Testis (tissue), 3 donors: Measurements from ENCODE around the gene SYVN1. TPM values are rescaled to one million over a fixed set of nuclear protein-coding genes. Genes with fewer than 3 reads are reported as not detected.

Experiments used
- DNase-seq: peaks from one replicate; pipeline ENCODE4 v3.0.0-alpha.2; 2019
- H3K27ac ChIP-seq, 2 donors: fragments of 200-600 bp; sonication (generic); one replicate each; pipeline ENCODE4 v1.5.1; 2019
- H3K27me3 ChIP-seq: fragments of 200-600 bp; sonication (generic); one replicate; pipeline ENCODE4 v1.5.1; 2019
- H3K36me3 ChIP-seq: fragments of 200-600 bp; sonication (generic); one replicate; pipeline ENCODE4 v1.5.1; 2017; ENCODE audit warnings: low read depth; ENCODE audit errors: missing control alignments
- H3K4me1 ChIP-seq: fragments of 200-600 bp; sonication (generic); one replicate; pipeline ENCODE4 v1.5.1; 2019
- H3K4me3 ChIP-seq, 2 donors: fragments of 200-600 bp; sonication (generic); one replicate each; pipeline ENCODE4 v1.5.1; 2017 to 2019
- H3K9me3 ChIP-seq: fragments of 200-600 bp; sonication (generic); one replicate; pipeline ENCODE4 v1.5.1; 2017
- POLR2A ChIP-seq: fragments of 450-650 bp; IDR thresholded peaks from one replicate; pipeline ENCODE4 v1.6.1; 2017; ENCODE audit warnings: antibody characterized with exemption, mild to moderate bottlenecking, moderate library complexity
- WGBS, 2 donors: methylation state at CpG; one replicate each; pipeline ENCODE4 v1.1.5; 2018; 5-methylcytosine and 5-hydroxymethylcytosine counted together
- intact Hi-C: fragments of 100-400 bp; cut with DNase I; formaldehyde crosslinking; loops from one replicate; pipeline ENCODE4 v1.15.1; 2023; ENCODE audit warnings: low total_unique reads
- polyA plus RNA-seq: library from polyadenylated mRNA; stranded (reverse); fragments of 350-450 nt; fragmentation: Illumina TruSeq; extraction: RNeasy Lipid Tissue Mini Kit (QIAGEN cat#74804); gene quantifications from one replicate; pipeline ENCODE4 v1.2.3, GENCODE V29; 2014; ENCODE audit warnings: low read depth, low replicate concordance; ENCODE audit not compliant: insufficient read depth
- total RNA-seq, 2 donors: library from RNA; depleted of rRNA; stranded (reverse); fragments of >200 nt; gene quantifications; one replicate each; pipeline ENCODE4 v1.2.3, GENCODE V29; 2016
- TF ChIP-seq, protein P1 (sequence below), 3 experiments: fragments of 450-650 bp in 2 of 3; fragments of 200-600 bp in 1 of 3; sonication (generic) in 1 of 3; IDR thresholded peaks; one replicate each; pipeline ENCODE4 v1.5.1; 2016 to 2019; ENCODE audit warnings: antibody characterized with exemption in 3 of 3, mild to moderate bottlenecking in 2 of 3, moderate library complexity in 1 of 3

SYVN1 gene
- total and polyA plus RNA-seq, 3 donors from 2014 or later: 62.0 to 87.2 (median 67.4) TPM

- Histone ChIP-seq H3K27ac (no peak overlapping the region), H3K9me3 (no peaks in the 10 kb centered on the region), H3K4me3 (no peak overlapping the region), H3K36me3 (no peaks in the 10 kb centered on the region), H3K4me1 (peaks cover 24% of the 10 kb centered on the region), H3K27me3 (no peaks in the 10 kb centered on the region)
- DNase-seq: no peak
- intact Hi-C loops: no loop called here
- TF ChIP-seq POLR2A: no peak
- TF ChIP-seq, protein P1, sequence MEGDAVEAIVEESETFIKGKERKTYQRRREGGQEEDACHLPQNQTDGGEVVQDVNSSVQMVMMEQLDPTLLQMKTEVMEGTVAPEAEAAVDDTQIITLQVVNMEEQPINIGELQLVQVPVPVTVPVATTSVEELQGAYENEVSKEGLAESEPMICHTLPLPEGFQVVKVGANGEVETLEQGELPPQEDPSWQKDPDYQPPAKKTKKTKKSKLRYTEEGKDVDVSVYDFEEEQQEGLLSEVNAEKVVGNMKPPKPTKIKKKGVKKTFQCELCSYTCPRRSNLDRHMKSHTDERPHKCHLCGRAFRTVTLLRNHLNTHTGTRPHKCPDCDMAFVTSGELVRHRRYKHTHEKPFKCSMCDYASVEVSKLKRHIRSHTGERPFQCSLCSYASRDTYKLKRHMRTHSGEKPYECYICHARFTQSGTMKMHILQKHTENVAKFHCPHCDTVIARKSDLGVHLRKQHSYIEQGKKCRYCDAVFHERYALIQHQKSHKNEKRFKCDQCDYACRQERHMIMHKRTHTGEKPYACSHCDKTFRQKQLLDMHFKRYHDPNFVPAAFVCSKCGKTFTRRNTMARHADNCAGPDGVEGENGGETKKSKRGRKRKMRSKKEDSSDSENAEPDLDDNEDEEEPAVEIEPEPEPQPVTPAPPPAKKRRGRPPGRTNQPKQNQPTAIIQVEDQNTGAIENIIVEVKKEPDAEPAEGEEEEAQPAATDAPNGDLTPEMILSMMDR (IDR thresholded peaks at IDR 0.05): no peak
- WGBS, 2 donors: 88 to 91% methylated on average over 5 to 6 of the region's 6 CpGs
Observed at GRCh38 chr11:65131895-65132237, 2.5 kb downstream of the SYVN1 start.

DNA sequence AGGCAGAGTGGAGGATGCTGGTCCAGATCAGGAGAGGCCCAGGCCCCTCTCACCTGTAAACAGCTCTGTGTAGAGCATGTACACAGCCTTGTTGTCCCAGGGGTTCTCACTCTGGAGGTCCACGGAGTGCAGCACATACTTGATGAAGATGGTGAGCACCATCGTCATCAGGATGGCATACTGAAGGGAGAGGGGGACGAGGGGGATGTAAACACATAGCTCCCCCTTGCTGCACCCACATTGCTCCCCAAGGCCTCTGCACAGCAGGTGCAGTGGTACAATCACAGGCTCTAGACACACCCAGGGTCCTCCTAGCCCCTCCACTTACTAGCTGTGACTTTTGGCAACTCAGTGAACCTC is 2.9 kb downstream of the SYVN1 start:
- no peaks in the 10 kb centered on the region for H3K36me3 ChIP-seq
- no peak overlapping the region for H3K27ac ChIP-seq
- 80 to 89% methylated on average over 3 of the region's 3 CpGs for WGBS, 2 donors
- H3K9me3 ChIP-seq: no peaks in the 10 kb centered on the region
- H3K27me3 ChIP-seq: no peaks in the 10 kb centered on the region
- DNase-seq: no peak
- TF ChIP-seq, protein P1 (IDR thresholded peaks at IDR 0.05): no peak
- no peak for TF ChIP-seq POLR2A
- intact Hi-C loops: no loop called here
- no peak overlapping the region for H3K4me3 ChIP-seq
- peaks cover 24% of the 10 kb centered on the region for H3K4me1 ChIP-seq

DNA sequence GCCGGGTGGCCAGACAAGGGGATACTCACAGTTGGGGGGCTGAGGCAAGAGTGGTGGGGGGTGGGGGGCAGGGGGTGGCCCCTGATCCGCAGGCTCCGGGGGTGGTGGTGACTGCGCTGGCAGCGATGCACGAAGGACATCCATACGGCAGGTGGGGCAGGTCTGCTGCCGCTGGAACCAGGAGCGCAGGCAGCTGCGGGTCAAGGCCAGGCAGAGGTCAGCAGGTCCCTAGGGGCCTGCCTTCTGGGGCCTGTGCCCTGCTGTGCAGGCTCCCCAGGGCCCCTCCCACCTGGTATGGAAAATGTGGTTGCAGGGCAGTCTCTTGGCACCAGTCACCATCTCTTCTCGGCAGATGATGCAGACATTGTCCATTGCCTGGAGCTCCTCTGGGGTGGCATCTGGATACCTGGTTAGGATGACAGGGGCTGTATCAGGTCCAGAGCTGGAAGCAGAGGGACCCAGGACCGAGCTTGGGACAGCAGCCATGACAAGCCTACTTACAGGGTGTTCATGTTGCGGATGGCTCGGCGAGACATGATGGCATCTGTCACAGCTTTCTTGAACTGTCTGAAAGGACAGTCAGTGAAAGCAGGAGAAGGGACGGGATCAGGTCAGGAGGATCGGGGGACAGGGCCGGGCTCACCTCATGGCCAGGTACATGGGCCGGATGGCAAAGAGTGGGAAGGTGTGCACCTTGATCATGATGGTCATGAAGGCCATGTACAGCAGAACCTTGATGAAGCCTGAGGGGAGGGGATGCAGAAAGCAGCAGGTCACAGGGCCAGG is 3.5 kb downstream of the SYVN1 start:
- Histone ChIP-seq H3K27ac (no peak overlapping the region), H3K36me3 (no peaks in the 10 kb centered on the region), H3K9me3 (no peaks in the 10 kb centered on the region), H3K4me3 (no peak overlapping the region), H3K4me1 (peaks cover 22% of the 10 kb centered on the region), H3K27me3 (no peaks in the 10 kb centered on the region)
- 82 to 93% methylated on average over 9 to 19 of the region's 19 CpGs for WGBS, 2 donors
- TF ChIP-seq, protein P1 (IDR thresholded peaks at IDR 0.05): no peak
- TF ChIP-seq POLR2A: no peak
- intact Hi-C loops: no loop called here
- no peak for DNase-seq

DNA sequence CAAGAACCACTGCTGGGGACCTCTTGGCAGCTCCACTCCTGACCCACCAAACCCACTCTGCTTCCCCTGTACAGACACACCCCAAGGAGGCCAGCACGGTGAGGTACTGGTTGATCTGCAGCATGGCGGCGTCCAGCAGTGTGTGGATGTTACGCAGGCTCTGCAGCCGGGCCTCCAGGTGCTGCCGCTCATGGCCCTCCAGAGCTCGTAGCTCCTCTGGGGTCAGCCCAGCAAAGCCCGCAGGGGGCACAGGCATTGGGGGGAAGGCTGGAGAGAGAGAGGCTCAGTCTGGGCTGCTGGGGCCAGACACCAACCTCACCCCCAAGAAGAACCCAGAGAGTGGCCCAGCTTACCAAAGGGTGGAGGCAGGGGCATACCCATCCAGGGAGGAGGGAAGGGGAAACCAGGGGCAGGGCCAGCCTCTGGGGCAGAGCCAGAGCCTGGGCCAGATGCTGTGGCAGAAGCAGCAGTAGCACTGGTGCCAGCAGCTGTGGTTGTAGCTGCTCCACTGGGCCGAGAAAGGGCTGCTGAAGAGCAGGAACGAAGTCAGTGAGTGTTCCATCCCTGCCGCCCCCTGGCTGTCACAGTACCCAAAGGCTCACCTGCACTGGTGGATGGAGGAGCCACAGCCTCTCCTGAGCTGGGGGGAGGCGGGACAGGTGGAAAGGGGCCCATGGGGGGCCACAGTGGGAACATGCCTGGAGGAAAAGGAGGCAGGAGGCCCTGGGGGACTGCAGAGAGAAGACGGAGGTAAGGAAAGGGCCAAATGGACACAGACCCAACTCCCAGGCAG is 4.5 kb downstream of the SYVN1 start:
- no peak for DNase-seq
- H3K27me3 ChIP-seq: no peaks in the 10 kb centered on the region
- H3K9me3 ChIP-seq: no peaks in the 10 kb centered on the region
- H3K4me3 ChIP-seq: no peak overlapping the region
- peaks cover 15% of the 10 kb centered on the region for H3K4me1 ChIP-seq
- 81 to 87% methylated on average over 10 to 13 of the region's 13 CpGs for WGBS, 2 donors
- no peaks in the 10 kb centered on the region for H3K36me3 ChIP-seq
- no peak for TF ChIP-seq POLR2A
- TF ChIP-seq, protein P1 (IDR thresholded peaks at IDR 0.05): no peak
- intact Hi-C loops: no loop called here
- H3K27ac ChIP-seq: no peak overlapping the region
